ENCODE data around the gene ATOH8. TPM values are rescaled to one million over a fixed set of nuclear protein-coding genes. Genes with fewer than 3 reads are reported as not detected.

The ATOH8 gene
- total RNA-seq, 1 donor from 2014 or later = not detected

DNA sequence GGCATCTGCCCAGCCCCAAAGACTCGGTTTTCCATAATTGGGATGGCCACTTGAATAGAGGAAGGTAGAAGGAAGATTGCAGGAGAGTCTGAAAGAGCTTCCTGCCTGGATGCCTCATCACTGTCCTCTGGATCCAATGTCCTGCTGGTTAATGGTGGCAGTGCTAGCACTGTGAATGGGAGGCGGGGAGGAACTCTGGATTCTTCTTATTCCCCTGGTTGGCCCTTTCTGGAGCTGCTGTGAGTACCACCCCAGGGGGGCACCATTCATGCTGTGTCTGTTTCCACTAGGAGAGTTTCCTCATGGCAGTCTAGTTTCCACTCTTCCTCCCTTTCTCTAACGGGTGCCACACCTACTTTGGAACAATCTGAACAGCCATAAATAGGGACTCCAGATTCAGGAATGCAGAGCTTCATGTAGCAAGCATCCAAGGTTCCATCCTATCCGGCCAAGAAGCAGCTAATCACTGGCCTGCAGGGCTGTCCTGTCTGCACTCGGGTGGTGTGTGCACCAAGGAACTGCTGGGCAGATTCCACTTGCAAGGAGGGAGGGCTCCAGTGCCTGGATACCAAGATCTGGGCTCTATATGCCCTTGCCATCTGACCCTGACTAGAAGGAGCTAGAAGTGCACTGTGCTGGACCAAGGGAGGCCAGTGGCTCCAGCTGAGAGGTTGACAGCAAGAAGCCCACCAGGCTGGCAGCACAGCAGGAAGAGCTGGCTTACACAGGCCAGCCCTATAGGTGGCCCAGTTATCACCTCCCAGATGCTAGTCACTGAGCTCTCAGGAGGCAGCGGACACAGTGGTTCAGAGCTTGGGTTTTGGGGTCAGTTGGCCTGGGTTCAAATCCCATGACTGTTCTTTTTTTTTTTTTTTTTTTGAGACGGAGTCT lies 4.6 kb upstream of the ATOH8 start:
- H3K27ac Mint-ChIP-seq = no peak overlapping the region
- ChIA-PET POLR2A (interaction anchor here (0.5 kb wide), 1 partner anchor 17 kb away, joined by 4 read pairs; no protein-coding TSS in a partner anchor), CTCF (interaction anchor here (0.6 to 2.4 kb wide), 5 partner anchors 9 to 357 kb away, joined by 3 to 16 read pairs (median 3); partner anchors contain the start of gene PTCD3)
- H3K4me1 Mint-ChIP-seq = peaks cover 62% of the 10 kb centered on the region
- peaks cover 3% of the 10 kb centered on the region for H3K9me3 Mint-ChIP-seq
- H3K4me3 Mint-ChIP-seq = no peak overlapping the region
- H3K27me3 Mint-ChIP-seq = peaks cover 9% of the 10 kb centered on the region
- intact Hi-C loops (cut with micrococcal nuclease) = no loop called here
- TF ChIP-seq, protein P1, sequence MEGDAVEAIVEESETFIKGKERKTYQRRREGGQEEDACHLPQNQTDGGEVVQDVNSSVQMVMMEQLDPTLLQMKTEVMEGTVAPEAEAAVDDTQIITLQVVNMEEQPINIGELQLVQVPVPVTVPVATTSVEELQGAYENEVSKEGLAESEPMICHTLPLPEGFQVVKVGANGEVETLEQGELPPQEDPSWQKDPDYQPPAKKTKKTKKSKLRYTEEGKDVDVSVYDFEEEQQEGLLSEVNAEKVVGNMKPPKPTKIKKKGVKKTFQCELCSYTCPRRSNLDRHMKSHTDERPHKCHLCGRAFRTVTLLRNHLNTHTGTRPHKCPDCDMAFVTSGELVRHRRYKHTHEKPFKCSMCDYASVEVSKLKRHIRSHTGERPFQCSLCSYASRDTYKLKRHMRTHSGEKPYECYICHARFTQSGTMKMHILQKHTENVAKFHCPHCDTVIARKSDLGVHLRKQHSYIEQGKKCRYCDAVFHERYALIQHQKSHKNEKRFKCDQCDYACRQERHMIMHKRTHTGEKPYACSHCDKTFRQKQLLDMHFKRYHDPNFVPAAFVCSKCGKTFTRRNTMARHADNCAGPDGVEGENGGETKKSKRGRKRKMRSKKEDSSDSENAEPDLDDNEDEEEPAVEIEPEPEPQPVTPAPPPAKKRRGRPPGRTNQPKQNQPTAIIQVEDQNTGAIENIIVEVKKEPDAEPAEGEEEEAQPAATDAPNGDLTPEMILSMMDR (IDR thresholded peaks at IDR 0.05) = no peak
- H3K36me3 Mint-ChIP-seq (ENCODE audit: low read depth) = no peaks in the 10 kb centered on the region
- ATAC-seq (ENCODE audit: low read depth) = no peak
- DNase-seq = no peak

GRCh38 chr2:85750587-85751575 lies 2.9 kb upstream of the ATOH8 start:
- Mint-ChIP-seq H3K9me3 (peaks cover 3% of the 10 kb centered on the region), H3K27me3 (peaks cover 19% of the 10 kb centered on the region), H3K4me1 (peaks cover 65% of the 10 kb centered on the region), H3K36me3 (ENCODE audit: low read depth) (no peaks in the 10 kb centered on the region), H3K27ac (no peak overlapping the region), H3K4me3 (no peak overlapping the region)
- CTCF ChIA-PET = interaction anchor here (0.8 to 2.4 kb wide), 6 partner anchors 11 to 328 kb away, joined by 3 to 16 read pairs (median 3); no protein-coding TSS in a partner anchor
- intact Hi-C loops (cut with micrococcal nuclease) = loop anchor here (1.0 to 5.0 kb wide), 4 partner anchors 54 to 329 kb away; no protein-coding TSS in a partner anchor
- ATAC-seq (ENCODE audit: low read depth) = peak; percentile 56
- no peak for DNase-seq
- TF ChIP-seq, protein P1 (IDR thresholded peaks at IDR 0.05) = no peak
- POLR2A ChIA-PET = no interaction called here

GRCh38 chr2:85751627-85752026 lies 2.2 kb upstream of the ATOH8 start:
- Mint-ChIP-seq H3K27me3 (peaks cover 23% of the 10 kb centered on the region), H3K4me3 (no peak overlapping the region)

GRCh38 chr2:85753035-85753524 lies 711 bp upstream of the ATOH8 start:
- peaks cover 47% of the 10 kb centered on the region for H3K4me1 Mint-ChIP-seq
- no peak for DNase-seq
- H3K36me3 Mint-ChIP-seq (ENCODE audit: low read depth) = no peaks in the 10 kb centered on the region
- H3K9me3 Mint-ChIP-seq = no peaks in the 10 kb centered on the region
- no peak overlapping the region for H3K27ac Mint-ChIP-seq
- ChIA-PET CTCF (interaction anchor here (2.0 to 2.8 kb wide), 2 partner anchors 24 to 61 kb away, joined by 8 to 11 read pairs; no protein-coding TSS in a partner anchor), POLR2A (interaction anchor here (1.0 to 1.4 kb wide), 2 partner anchors 101 to 316 kb away, joined by 3 to 4 read pairs; no protein-coding TSS in a partner anchor)
- intact Hi-C loops (cut with micrococcal nuclease) = loop anchor here (5.0 kb wide), 1 partner anchor 284 kb away; no protein-coding TSS in a partner anchor
- no peak for ATAC-seq (ENCODE audit: low read depth)
- peak overlapping the region; percentile 81 for H3K4me3 Mint-ChIP-seq
- peaks cover 35% of the 10 kb centered on the region for H3K27me3 Mint-ChIP-seq
- TF ChIP-seq, protein P1 (IDR thresholded peaks at IDR 0.05) = no peak

More at GRCh38 chr2:85751627-85752026, 2.2 kb upstream of the ATOH8 start:
- ChIA-PET POLR2A (no interaction called here), CTCF (interaction anchor here (1.2 to 2.8 kb wide), 3 partner anchors 62 to 76 kb away, joined by 3 to 11 read pairs (median 4); no protein-coding TSS in a partner anchor)
- Mint-ChIP-seq H3K36me3 (ENCODE audit: low read depth) (no peaks in the 10 kb centered on the region), H3K9me3 (peaks cover 3% of the 10 kb centered on the region), H3K27ac (no peak overlapping the region), H3K4me1 (peaks cover 59% of the 10 kb centered on the region)
- no peak for ATAC-seq (ENCODE audit: low read depth)
- intact Hi-C loops (cut with micrococcal nuclease) = loop anchor here (2.0 to 5.0 kb wide), 2 partner anchors 53 to 286 kb away; no protein-coding TSS in a partner anchor
- no peak for DNase-seq
- TF ChIP-seq, protein P1 (IDR thresholded peaks at IDR 0.05) = no peak
